Peyer's patch (tissue), 4 donors: ENCODE results near the gene AOC1. TPM values are rescaled to one million over a fixed set of nuclear protein-coding genes. Genes with fewer than 3 reads are reported as not detected.
A peak's percentile ranks its signal among the peaks of the same experiment; 100 is the strongest.

Source experiments
- DNase-seq, 3 donors: peaks; one replicate each; pipeline ENCODE4 v3.0.0-alpha.2; 2017 to 2019
- H3K27ac ChIP-seq, 4 donors: fragments of 200-600 bp; sonication (generic); one replicate each; pipeline ENCODE4 v1.5.1; 2016 to 2019
- H3K27me3 ChIP-seq, 2 donors: fragments of 200-600 bp; sonication (generic); one replicate each; pipeline ENCODE4 v1.5.1; 2019
- H3K36me3 ChIP-seq, 3 donors: fragments of 200-600 bp; sonication (generic); one replicate each; pipeline ENCODE4 v1.5.1; 2016 to 2019
- H3K4me1 ChIP-seq, 4 donors: fragments of 200-600 bp; sonication (generic); one replicate each; pipeline ENCODE4 v1.5.1; 2016 to 2019
- H3K4me3 ChIP-seq, 4 donors: fragments of 200-600 bp; sonication (generic); 1 replicate in 3 of 4; 2 replicates in 1 of 4; pipeline ENCODE4 v1.5.1; 2016 to 2019; ENCODE audit warnings: mild to moderate bottlenecking in 1 of 4
- H3K9me3 ChIP-seq, 4 donors: fragments of 200-600 bp; sonication (generic); one replicate each; pipeline ENCODE4 v1.5.1; 2016 to 2019; ENCODE audit warnings: mild to moderate bottlenecking in 1 of 4
- CTCF ChIP-seq, 6 experiments: fragments of 450-650 bp in 4 of 6; fragments of 200-600 bp in 2 of 6; sonication (generic) in 1 of 6; IDR thresholded peaks; one replicate each; pipeline ENCODE4 v1.5.1; 2017 to 2019; ENCODE audit warnings: antibody characterized with exemption in 6 of 6, mild to moderate bottlenecking in 3 of 6, moderate library complexity in 1 of 6
- POLR2A ChIP-seq, 2 donors: fragments of 450-650 bp; IDR thresholded peaks; one replicate each; pipeline ENCODE4 v1.5.1; 2017; ENCODE audit warnings: antibody characterized with exemption in 2 of 2, mild to moderate bottlenecking in 2 of 2, moderate library complexity in 2 of 2
- total RNA-seq, 4 donors: library from RNA; depleted of rRNA; stranded (reverse); fragments of >200 nt; gene quantifications; one replicate each; pipeline ENCODE4 v1.1.0, GENCODE V29; 2016

The AOC1 gene
- total RNA-seq, 4 donors from 2014 or later: 9.1 to 1,314 (median 833) TPM

GRCh38 chr7:150896562-150897209 lies 44.4 kb downstream of the AOC1 start:
- Histone ChIP-seq H3K27ac (peak overlapping the region in 2 of 4 donors; percentile 63 to 75), H3K4me3 (no peak overlapping the region), H3K4me1 (peaks cover 6 to 29% (median 9%) of the 10 kb centered on the region in 4 donors), H3K9me3 (no peaks in the 10 kb centered on the region), H3K36me3 (no peaks in the 10 kb centered on the region), H3K27me3 (no peaks in the 10 kb centered on the region)
- no peak for DNase-seq
- TF ChIP-seq CTCF (IDR thresholded peaks at IDR 0.05) (no peak), POLR2A (IDR thresholded peaks at IDR 0.05) (no peak)

- Histone ChIP-seq H3K36me3 (no peaks in the 10 kb centered on the region), H3K4me3 (peak overlapping the region in 1 of 4 donors; percentile 2), H3K27me3 (no peaks in the 10 kb centered on the region), H3K27ac (peak overlapping the region in 3 of 4 donors; percentile 3 to 75 (median 63)), H3K4me1 (peaks cover 6 to 40% (median 9%) of the 10 kb centered on the region in 4 donors), H3K9me3 (no peaks in the 10 kb centered on the region)
- TF ChIP-seq POLR2A (IDR thresholded peaks at IDR 0.05): no peak
- peak in 2 of 3 donors; percentile 69 to 70 for DNase-seq
These were observed 45.5 kb downstream of the AOC1 start for GRCh38 chr7:150897502-150898474.

GRCh38 chr7:150898475-150899011 lies 46.2 kb downstream of the AOC1 start:
- H3K36me3 ChIP-seq: no peaks in the 10 kb centered on the region
- no peak for TF ChIP-seq POLR2A (IDR thresholded peaks at IDR 0.05)
- TF ChIP-seq CTCF (IDR thresholded peaks at IDR 0.05): peak; percentile 89 to 95 (median 94)
- peak overlapping the region in 2 of 4 donors; percentile 57 to 75 for H3K27ac ChIP-seq
- peaks cover 6 to 46% (median 11%) of the 10 kb centered on the region in 4 donors for H3K4me1 ChIP-seq
- H3K27me3 ChIP-seq: no peaks in the 10 kb centered on the region
- H3K4me3 ChIP-seq: peak overlapping the region in 1 of 4 donors; percentile 2
- H3K9me3 ChIP-seq: no peaks in the 10 kb centered on the region
- DNase-seq: peak; percentile 80 to 92 (median 88)

GRCh38 chr7:150900675-150901074 lies 48.4 kb downstream of the AOC1 start:
- DNase-seq: no peak
- TF ChIP-seq CTCF (IDR thresholded peaks at IDR 0.05): no peak
- TF ChIP-seq POLR2A (IDR thresholded peaks at IDR 0.05): no peak
- peak overlapping the region in 1 of 4 donors; percentile 15 for H3K4me3 ChIP-seq
- H3K27ac ChIP-seq: peak overlapping the region in 3 of 4 donors; percentile 67 to 86 (median 72)
- no peaks in the 10 kb centered on the region for H3K9me3 ChIP-seq
- peaks cover 6 to 55% (median 16%) of the 10 kb centered on the region in 4 donors for H3K4me1 ChIP-seq
- no peaks in the 10 kb centered on the region for H3K36me3 ChIP-seq
- H3K27me3 ChIP-seq: no peaks in the 10 kb centered on the region

- Histone ChIP-seq H3K4me1 (peaks cover 6 to 55% (median 14%) of the 10 kb centered on the region in 4 donors), H3K4me3 (peak overlapping the region in 1 of 4 donors; percentile 15), H3K36me3 (no peaks in the 10 kb centered on the region), H3K27me3 (no peaks in the 10 kb centered on the region), H3K27ac (peak overlapping the region in 3 of 4 donors; percentile 67 to 86 (median 72)), H3K9me3 (no peaks in the 10 kb centered on the region)
- TF ChIP-seq POLR2A (IDR thresholded peaks at IDR 0.05) (peak in 1 of 2 donors; percentile 11), CTCF (IDR thresholded peaks at IDR 0.05) (no peak)
- DNase-seq: peak in 2 of 3 donors; percentile 81 to 85
These were observed 49.1 kb downstream of the AOC1 start for GRCh38 chr7:150901160-150902035.
